Fibroblast of pulmonary artery (primary cell): ENCODE measurements around the gene FAM168A.
A peak's percentile ranks its signal among the peaks of the same experiment; 100 is the strongest.

Experiments
- DNase-seq: peaks from one replicate; pipeline ENCODE4 v3.0.0-alpha.2; 2010; ENCODE audit warnings: low read depth
- H3K4me3 ChIP-seq: replicated peaks from 2 replicates; pipeline ENCODE4 v1.5.1; 2011; ENCODE audit warnings: low read depth, mild to moderate bottlenecking, control low read depth, low read length, moderate library complexity
- CTCF ChIP-seq: IDR thresholded peaks from 2 replicates; pipeline ENCODE4 v1.5.1; 2011; ENCODE audit warnings: mild to moderate bottlenecking, control low read depth, low read length, inconsistent platforms; ENCODE audit errors: missing control alignments

The FAM168A gene

DNA sequence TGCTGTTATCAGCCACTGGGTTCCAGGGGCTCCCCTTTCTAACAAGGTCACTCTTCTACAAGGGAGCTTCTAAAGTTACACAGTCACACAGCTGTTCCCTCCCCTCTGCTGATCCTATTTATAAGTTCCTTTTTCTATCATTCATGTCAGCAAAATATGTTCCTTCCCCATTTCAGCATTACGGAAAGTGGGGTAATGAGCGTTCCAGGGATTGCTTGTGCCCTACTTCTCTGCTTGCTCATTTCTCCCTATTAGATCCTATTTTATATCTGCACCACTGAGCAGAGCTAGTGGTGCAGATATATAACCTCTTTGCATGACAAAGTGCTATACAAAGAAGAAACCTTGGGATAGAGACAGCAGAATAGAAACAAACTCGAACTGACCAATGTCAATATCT, 25.8 kb upstream of the FAM168A start:
- no peak for TF ChIP-seq CTCF
- H3K4me3 ChIP-seq = no peak overlapping the region
- DNase-seq = no peak

- H3K4me3 ChIP-seq = no peak overlapping the region
- no peak for DNase-seq
- no peak for TF ChIP-seq CTCF
These were observed 25.1 kb upstream of the FAM168A start for GRCh38 chr11:73622926-73623593.

DNA sequence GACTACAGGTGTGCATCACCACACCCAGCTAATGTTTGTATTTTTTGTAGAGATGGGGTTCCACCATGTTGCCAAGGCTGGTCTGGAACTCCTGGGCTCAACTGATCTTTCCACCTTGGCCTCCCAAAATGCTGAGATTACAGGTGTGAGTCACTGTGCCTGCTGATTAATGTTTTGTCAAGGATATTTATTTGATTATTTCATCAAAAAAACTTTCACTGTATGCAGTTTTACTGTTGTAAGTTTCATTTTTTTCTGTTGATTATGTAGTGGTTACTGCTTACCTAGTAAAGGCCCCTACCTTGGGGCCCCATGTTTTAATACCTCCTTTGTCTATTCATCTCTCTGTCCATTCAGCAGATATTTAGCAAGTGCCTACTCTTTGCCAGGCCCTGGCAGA, 16.7 kb upstream of the FAM168A start:
- no peak overlapping the region for H3K4me3 ChIP-seq
- no peak for TF ChIP-seq CTCF
- no peak for DNase-seq

- DNase-seq = no peak
- no peak overlapping the region for H3K4me3 ChIP-seq
- TF ChIP-seq CTCF = no peak
These were observed 14.8 kb upstream of the FAM168A start for GRCh38 chr11:73612601-73613140.

- no peak for TF ChIP-seq CTCF
- no peak for DNase-seq
- peak overlapping the region; percentile 81 for H3K4me3 ChIP-seq
These were observed 937 bp upstream of the FAM168A start for GRCh38 chr11:73598719-73599379.

GRCh38 chr11:73597336-73597955, 466 bp downstream of the FAM168A start:
- TF ChIP-seq CTCF = no peak
- peak overlapping the region; percentile 81 for H3K4me3 ChIP-seq
- DNase-seq = no peak
